ENCODE measurements around the gene LAMA3.

LAMA3 gene

DNA sequence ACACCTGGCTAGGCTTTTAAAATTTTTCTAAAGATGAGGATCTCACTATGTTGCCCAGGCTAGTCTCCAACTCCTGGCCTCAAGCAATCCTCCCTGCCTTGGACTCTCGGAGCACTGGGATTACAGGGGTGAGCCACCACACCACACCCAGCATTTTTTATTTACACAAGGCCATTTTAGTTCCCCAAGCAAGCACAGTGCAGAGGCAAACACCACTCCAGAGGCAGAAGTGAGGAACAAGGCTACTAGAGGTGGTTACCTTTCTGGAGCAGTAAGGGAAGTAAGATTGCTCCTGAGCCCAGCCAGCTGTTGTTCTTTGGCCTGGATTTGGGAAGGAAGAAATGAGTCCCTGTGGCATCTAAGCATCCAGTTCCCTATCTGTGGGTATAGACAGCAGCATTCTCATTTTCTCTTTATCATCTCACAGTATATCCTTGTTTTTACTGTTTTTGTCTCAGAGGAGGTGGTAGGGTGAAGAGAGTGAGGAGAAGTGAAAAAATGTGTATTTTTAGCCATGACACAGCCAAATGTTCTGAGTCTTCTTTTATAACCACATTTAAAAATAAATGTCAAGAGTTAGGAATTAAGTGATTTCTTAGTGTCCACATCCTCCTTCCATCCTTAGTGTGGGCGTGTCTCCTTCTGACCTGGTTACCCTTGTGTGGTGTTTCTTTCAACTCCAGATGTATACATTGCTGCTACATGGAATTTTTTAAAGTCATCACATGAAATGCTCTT, 314.8 kb downstream of the LAMA3 start:
- TF ChIP-seq GATA1 (IDR thresholded peaks at IDR 0.05; ENCODE audit: low read depth, low read length): no peak
- no peak for TF ChIP-seq POLR2A (IDR thresholded peaks at IDR 0.05; ENCODE audit: low read length)
- no peak for DNase-seq

Data from erythroblast (primary cell).